Activated CD4-positive, CD25-positive, alpha-beta regulatory T cell treated with anti-CD3 and anti-CD28 coated beads, Interleukin-2, amount 50 U/mL, for 72 hours (primary cell): Measurements from ENCODE around the gene SMIM23.

Experiments used
- DNase-seq: peaks from one replicate; pipeline ENCODE4 v3.0.0; 2021

Gene SMIM23

DNA sequence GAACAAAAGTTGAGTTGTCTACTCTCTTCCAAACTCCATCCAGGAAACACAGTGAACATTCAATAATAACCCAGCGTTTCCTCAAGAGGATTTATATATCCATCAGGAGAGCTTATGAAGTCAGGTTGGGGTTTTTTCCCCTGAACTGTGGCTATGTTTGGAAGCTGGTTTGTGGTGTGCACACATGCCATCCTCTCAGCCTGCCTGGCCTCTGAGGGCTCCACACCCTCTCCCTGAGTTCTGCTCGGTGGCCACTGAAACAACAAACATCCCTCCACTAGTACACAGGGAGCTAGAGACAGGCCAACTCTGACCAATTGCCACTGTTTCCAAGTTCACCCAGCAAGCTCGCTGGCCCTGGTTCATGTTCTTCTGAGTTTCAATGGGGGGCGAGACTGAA, 35.7 kb downstream of the SMIM23 start:
- no peak for DNase-seq

DNA sequence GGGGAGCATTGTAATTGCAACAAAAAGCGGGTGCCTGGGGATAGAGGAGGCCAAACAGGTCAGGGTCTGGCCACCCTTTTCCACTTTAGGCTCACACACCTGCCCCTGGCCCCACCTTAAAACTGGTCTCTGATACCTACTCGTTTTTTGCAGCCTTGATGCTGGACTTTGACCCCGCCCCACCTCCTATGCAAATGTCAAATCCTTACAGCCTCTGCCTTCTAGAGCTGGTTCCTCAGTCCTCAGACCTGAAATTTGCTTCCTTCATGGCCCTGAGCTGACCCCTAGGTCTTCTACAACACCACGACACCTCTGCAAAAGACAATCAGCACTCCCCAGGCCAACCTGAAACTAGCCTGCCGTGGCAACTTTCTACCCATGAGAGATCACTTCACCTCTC, 37.7 kb downstream of the SMIM23 start:
- DNase-seq: no peak

DNA sequence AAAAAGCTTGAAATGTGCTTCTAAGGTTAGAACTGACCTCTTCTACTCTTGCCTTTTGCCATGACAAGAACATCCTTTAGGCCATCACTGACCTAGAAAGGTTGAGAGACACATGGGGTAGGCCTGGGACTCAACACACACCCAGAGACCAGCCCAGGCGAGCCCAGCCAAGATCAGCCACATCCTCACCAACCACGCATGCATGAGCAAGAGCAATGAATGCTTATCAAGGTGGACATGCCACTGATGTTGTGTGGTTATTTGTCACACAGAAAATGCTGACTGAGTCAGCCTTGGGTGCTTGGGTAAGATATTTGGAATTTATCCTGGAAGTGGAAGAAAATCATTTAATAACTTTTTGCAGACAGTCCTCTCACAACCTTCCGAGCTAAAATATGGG, 39.4 kb downstream of the SMIM23 start:
- no peak for DNase-seq

DNA sequence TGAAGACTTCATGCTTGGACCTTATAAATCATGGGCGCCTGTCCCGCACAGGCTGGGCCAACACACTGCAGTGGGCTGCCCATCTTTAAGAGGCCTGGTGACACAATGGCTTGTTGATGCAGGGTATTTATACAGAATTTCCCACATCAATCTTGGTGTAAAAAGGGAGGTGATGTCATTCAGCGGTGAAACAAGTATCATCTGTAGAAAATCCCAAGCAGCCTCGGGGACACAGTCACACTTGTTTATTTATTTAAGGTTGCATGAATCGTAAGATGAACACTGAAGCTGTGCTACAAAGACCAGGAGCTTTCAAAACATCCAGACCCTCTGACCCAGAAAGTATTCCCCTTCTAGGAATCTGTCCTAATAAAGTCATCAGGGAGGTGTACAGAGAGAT, 40.5 kb downstream of the SMIM23 start:
- DNase-seq: no peak

DNA sequence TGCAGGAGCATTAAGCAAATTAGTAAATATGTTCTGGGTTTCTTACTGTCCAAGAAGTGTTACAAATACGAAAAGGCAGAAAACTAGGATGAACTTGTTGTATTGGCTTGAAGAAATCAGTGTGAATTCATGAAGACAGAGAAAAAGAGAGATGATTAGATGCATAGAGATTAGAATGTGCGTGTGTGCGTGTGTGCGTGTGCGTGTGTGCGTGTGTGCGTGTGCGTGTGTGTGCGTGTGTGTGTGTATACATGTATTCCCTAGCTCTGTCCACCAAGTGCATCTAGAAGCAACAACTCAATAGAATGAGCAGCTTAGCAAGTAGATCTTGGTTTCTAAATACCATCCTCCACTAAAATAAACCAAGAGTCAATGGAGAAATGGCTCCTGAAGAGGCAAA, 41.5 kb downstream of the SMIM23 start:
- no peak for DNase-seq

DNA sequence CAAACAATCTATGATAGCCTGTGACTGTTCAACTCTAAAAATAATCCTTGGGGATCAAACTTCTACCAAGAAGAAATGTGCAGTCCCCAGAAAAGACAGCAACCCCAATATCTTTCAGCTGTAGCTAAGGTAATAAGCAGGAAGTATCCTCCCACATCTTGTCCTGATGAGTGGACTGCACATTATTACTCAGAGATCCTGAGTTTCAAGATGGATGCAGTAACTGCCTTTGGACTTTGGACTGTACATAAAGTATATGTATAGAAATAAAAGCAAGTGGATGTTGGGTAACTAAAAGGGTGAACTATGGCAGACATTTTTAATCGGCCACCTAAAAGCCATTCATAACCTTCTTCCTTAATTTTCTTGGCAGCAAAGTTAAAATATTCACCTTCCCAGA, 45.1 kb downstream of the SMIM23 start:
- DNase-seq: no peak

DNA sequence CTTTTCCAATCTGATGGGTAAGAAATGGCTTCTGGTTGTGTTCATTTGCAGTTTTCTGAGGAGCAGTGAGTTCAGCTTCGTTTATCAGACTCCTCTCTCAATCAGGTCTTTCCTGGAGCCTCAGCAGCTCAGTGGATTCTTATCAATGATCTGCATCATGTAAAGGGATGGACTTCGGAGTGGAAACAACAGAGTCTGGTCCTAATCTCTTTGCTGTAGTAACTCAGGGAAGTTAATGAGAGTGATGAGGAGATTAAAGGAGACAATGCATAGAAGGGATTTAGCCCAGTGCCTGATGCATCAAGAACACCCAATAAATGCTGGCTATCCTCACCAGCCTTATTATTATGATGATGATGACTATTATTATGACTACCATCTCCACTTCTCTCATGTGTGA, 47.2 kb downstream of the SMIM23 start:
- DNase-seq: no peak

DNA sequence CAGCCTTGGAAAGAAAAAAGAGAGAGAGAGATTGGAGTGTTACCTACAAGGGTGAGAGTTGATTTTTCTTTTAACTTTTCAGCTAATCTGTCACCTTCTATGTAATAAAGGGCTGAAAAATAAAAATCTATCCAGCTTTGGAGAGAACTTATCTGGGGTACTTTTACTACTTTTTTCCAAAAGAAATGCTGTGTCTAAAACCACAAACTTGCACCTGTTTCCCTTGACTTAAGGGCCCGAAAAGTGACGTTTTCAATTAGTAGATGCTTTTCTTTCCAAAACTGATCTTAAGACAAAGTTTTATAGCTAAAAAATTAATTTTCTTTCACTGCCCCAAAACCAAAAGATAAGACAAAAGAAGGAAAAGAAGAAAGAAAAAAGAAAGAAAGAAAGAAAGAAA, 48.8 kb downstream of the SMIM23 start:
- no peak for DNase-seq

DNA sequence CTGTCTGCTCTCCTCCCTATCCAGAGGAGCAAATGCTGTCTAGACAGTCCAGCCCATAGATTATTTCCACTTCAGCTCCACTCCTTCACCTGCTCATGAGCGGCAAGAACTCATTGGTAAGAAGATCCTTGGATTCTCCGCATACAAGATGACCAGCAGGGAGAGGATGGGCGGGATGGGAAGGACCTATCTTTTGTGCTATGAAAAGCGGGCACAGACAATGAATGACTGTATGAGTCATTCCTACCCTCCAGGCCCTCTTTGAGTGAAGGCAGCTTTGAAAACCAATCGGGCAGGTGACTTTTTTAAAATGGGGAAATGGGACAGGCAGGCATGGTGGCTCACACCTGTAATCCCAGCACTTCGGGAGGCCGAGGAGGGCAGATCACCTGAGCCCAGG, 49.4 kb downstream of the SMIM23 start:
- no peak for DNase-seq

DNA sequence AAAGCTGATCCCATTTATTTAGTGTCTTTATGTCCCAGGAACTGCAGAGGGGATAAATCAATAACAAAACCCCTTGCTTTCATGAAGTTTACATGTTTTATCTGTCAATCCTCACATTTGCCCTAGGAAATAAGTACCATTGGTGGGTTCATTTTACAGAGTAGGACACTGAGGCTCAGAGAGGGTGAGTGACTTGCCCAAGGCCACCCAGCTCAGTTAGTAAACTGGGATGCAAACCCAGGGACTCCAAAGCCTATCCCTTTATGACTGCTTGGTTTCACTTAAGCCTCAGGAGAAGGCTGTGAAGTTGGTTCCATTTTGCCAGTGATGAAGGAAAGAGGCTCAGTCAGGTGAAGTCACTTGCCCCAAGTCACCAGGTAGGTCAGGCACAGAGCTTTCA, 51.9 kb downstream of the SMIM23 start:
- DNase-seq: no peak

DNA sequence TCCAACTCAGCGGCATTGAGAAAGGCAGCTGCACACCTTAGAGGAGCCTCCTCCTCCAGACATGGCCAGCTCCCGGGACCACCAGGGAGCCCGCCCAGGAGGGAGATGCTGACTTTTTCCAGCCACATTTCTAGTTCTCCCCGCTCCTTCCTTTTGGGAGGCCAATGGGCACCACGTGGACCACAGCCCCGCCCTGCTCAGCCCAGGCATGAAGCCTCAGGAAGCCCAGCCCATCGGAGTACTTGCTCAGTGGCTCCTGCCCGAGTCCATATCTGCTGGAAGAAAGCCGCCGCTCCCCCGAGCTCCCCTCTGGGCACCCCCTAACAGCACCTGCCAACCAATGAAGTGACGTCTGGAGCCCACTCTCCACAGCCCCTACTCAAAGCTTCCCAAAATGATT, 52.4 kb downstream of the SMIM23 start:
- no peak for DNase-seq

DNA sequence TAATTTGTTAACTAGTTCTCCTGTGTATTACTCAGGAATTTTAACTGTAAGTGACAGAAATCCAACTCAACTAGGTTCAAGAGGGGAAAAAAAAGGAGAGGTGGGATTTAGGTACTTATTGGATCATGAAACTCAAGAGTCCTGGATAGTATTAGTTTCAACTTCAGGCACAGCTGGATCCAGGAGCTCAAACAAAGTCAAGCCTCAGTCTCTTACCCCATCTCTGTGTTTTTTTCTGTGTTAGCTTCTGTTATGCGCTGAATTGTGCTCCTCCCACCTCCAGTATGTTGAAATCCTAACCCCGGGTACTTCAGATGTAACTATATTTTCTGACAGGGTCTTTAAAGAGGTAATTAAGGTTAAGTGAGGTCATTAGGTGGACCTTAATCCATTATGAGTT, 53.5 kb downstream of the SMIM23 start:
- DNase-seq: no peak

DNA sequence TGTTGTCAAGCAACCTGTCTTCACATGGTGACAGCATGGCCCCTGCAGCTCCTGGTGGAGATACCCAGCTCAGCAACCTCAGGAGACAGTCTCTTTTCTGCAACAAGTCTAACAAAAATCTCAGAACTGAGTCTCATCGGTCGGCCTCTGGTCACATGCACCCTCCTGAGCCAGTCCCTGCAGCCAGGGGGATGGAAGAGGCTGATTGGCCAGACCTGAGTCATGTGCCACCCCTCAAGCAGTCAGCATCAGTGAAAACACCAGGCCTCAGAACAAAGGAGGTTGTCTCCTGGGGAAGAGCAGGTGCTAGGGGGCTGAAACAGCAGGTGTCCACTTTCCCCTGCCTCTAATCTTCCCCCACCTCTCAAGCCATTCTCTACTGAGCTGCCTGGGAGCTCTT, 54.4 kb downstream of the SMIM23 start:
- DNase-seq: no peak
